GM13976 (cell line): Measurements from ENCODE around the gene ZDBF2.
"Not testable (repeated sequence)": the region's sequence is repeated elsewhere in the genome, so short reads cannot be mapped to it uniquely, and the experiment has no call there.

Experiments used
- DNase-seq: peaks from one replicate; pipeline ENCODE4 v3.0.0; 2012; ENCODE audit warnings: low spot score
- in situ Hi-C: fragments of 300-500 bp; cut with MboI; formaldehyde crosslinking; loops from one replicate; pipeline ENCODE4 v1.12.0; 2022; ENCODE audit warnings: low sequenced_read_pairs, mixed read lengths, inconsistent platforms; ENCODE audit not compliant: unreplicated experiment
- TF ChIP-seq, protein P1 (sequence below): IDR thresholded peaks from 2 replicates; pipeline ENCODE4 v1.5.1; 2012; ENCODE audit warnings: borderline replicate concordance, mild to moderate bottlenecking; ENCODE audit not compliant: insufficient read depth; ENCODE audit errors: extremely low read depth, missing control alignments, control extremely low read depth

ZDBF2 gene

DNA sequence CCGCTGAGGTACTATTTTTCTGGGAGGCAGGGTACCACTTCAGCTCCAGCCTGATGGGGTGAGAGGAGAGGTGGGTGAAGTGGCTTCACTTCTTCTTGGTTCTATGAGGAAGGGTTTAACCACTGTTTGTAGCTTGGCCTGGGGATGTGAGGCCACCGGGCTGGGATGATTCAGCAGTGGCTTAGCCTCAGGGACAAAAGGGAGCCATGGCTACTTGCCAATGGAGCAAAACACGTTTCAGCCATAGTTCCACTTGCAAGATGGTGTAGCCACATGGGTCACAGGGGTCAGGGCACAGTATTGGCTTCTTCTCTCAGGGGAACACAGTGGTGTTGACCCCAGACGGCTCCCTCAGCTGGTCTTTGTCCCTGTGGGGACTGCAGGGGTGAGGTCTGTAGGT, 14.9 kb downstream of the ZDBF2 start:
- DNase-seq: no peak
- in situ Hi-C loops: no loop called here
- TF ChIP-seq, protein P1, sequence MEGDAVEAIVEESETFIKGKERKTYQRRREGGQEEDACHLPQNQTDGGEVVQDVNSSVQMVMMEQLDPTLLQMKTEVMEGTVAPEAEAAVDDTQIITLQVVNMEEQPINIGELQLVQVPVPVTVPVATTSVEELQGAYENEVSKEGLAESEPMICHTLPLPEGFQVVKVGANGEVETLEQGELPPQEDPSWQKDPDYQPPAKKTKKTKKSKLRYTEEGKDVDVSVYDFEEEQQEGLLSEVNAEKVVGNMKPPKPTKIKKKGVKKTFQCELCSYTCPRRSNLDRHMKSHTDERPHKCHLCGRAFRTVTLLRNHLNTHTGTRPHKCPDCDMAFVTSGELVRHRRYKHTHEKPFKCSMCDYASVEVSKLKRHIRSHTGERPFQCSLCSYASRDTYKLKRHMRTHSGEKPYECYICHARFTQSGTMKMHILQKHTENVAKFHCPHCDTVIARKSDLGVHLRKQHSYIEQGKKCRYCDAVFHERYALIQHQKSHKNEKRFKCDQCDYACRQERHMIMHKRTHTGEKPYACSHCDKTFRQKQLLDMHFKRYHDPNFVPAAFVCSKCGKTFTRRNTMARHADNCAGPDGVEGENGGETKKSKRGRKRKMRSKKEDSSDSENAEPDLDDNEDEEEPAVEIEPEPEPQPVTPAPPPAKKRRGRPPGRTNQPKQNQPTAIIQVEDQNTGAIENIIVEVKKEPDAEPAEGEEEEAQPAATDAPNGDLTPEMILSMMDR: no peak

DNA sequence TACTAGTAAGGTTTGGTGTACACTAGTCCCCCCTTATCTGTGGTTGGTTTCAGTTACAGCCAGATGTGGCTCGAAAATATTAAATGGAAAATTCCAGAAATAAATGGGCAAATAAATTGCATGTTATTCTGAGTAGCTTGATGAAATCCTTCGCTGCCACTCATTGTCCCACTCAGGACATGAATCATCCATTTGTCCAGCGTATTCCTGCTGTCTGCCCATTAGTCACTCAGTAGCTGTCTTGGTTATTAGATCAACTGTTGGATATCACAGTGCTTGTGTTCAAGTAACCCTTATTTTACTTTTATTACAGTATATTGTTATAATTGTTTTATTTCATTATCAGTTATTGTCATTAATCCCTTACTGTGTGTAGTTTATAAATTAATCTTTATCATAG, 21.7 kb downstream of the ZDBF2 start:
- in situ Hi-C loops: no loop called here

DNA sequence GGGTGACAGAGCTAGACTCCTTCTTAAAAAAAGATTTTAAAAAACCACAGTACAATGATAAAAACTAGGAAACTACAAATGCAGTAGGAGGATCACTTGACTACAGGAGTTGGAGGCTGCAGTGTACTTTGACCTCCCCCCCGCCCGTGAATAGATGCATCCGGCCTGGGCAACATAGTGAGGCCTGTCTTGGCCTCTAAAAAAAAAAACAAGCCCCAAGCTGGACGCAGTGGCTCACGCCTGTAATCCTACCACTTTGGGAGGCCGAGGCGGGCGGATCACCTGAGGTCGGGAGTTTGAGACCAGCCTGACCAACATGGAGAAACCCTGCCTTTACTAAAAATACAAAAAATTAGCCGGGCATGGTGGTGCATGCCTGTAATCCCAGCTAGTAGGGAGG, 25.1 kb downstream of the ZDBF2 start:
- DNase-seq, in situ Hi-C loops: not testable (repeated sequence)

More for the DNA sequence above, 21.7 kb downstream of the ZDBF2 start:
- TF ChIP-seq, protein P1: no peak
- no peak for DNase-seq

DNA sequence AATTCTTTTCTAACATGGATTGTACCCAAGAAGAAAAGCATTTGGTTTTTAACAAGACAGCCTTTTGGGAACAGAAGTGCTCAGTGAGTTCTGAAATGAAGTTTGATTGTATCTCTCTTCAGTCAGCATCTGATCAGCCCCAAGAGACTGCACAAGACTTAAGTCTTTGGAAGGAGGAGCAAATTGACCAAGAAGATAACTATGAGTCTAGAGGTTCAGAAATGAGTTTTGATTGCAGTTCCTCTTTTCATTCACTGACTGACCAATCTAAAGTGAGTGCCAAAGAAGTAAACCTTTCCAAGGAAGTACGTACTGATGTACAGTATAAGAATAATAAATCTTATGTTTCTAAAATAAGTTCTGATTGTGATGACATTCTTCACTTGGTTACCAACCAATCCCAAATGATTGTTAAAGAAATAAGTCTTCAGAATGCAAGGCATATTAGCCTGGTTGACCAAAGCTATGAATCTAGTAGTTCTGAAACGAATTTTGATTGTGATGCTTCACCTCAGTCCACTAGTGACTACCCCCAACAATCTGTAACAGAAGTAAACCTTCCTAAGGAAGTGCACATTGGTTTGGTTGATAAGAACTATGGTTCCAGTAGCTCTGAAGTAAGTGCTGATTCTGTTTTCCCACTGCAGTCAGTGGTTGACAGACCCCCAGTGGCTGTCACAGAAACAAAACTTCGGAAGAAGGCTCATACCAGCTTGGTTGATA, 31.2 kb downstream of the ZDBF2 start:
- in situ Hi-C loops: no loop called here
- TF ChIP-seq, protein P1: no peak
- no peak for DNase-seq

DNA sequence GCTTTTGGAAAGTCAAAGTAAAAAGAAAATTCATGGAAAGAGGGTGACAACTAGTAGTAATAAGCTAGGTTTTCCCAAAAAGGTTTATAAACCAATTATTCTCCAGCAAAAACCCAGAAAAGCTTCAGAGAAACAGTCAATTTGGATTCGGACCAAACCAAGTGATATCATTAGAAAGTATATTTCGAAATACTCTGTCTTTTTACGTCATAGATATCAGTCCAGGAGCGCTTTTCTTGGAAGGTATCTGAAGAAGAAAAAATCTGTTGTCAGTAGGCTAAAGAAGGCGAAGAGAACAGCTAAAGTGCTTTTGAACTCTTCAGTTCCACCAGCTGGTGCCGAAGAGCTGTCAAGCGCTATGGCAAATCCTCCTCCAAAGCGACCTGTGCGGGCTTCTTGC, 36.6 kb downstream of the ZDBF2 start:
- no peak for DNase-seq
- TF ChIP-seq, protein P1: no peak
- in situ Hi-C loops: no loop called here

DNA sequence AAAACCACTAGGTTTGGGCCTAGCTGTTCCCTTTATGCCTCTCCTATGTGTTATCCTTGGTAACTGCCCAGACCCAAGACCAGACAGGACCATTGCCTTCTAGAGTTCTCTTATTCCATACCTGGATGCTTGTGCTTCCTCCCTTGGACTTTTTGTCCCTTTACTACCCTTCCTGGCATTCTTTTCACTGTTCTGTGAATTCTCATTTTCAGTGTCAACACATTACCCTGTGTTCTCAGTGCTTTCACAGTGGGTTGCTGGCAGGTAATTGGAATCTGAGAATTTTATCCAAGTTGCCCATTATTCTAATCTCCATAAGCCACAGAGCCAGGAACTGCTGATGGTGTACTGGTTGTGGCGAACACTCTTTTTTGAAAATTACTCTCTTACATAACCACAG, 41.7 kb downstream of the ZDBF2 start:
- TF ChIP-seq, protein P1: no peak
- DNase-seq: no peak
- in situ Hi-C loops: no loop called here

DNA sequence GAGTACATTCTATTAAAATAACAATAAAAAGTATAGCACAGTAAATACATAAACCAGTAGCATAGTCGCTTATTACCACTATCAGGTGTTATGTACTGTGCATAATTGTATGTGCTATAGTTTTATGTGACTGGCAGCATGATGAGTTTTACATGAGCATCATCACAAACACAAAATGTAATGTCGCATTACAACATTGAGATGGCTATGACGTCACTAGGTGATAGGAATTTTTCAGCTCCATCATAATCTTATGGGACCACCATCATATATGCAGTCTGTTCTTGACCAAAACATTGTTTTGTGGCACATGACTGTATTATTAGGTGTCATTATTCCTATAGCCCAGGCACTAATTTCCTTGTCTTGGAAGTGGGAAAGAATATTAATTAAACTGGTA, 48.6 kb downstream of the ZDBF2 start:
- in situ Hi-C loops: no loop called here
- DNase-seq: no peak
- TF ChIP-seq, protein P1: no peak
